Left renal pelvis (tissue), 4 donors: ENCODE data around the gene VGLL1. TPM values are rescaled to one million over a fixed set of nuclear protein-coding genes. Genes with fewer than 3 reads are reported as not detected.

ENCODE experiments used
- DNase-seq, 4 donors: peaks; one replicate each; pipeline ENCODE4 v3.0.0-alpha.2; 2013; ENCODE audit warnings: low read depth in 4 of 4, low spot score in 3 of 4
- polyA plus RNA-seq, 4 donors: library from polyadenylated mRNA; unstranded; fragments of 120-200 nt; gene quantifications; one replicate each; pipeline ENCODE4 v1.2.1, GENCODE V29; 2013; ENCODE audit not compliant: insufficient read length in 4 of 4

Gene VGLL1
- 10 to 100 TPM in 2 of 4 donors, 1 to 10 TPM in 1, under 1 TPM in 1; 0.30 to 16.2 (median 9.7) TPM for polyA plus RNA-seq

- no peak for DNase-seq
These were observed at the start of gene VGLL1 for GRCh38 chrX:136531951-136532350. Gene VGLL1, plus strand, starts transcription at chrX:136532215. Its CDS starts 3,806 bp downstream, at chrX:136536021.

- DNase-seq = no peak
These were observed 44.4 kb upstream of the VGLL1 start, which contains the start of gene BRS3 for GRCh38 chrX:136487647-136488046. Gene BRS3, plus strand, starts transcription at chrX:136487947. Its CDS starts 168 bp downstream, at chrX:136488115.

- no peak for DNase-seq
These were observed 43.3 kb upstream of the VGLL1 start for GRCh38 chrX:136488706-136489105.

GRCh38 chrX:136491832-136492231 lies 40.2 kb upstream of the VGLL1 start:
- DNase-seq = no peak

GRCh38 chrX:136493011-136493410 lies 39.0 kb upstream of the VGLL1 start:
- DNase-seq = no peak

- no peak for DNase-seq
These were observed 37.0 kb upstream of the VGLL1 start for GRCh38 chrX:136495043-136495442.

- no peak for DNase-seq
These were observed 35.7 kb upstream of the VGLL1 start for GRCh38 chrX:136496186-136496763.

GRCh38 chrX:136496764-136497555 lies 35.1 kb upstream of the VGLL1 start:
- DNase-seq = peak; percentile 64 to 70 (median 66)

- DNase-seq = no peak
These were observed 34.4 kb upstream of the VGLL1 start, which contains the start of gene HTATSF1 for GRCh38 chrX:136497556-136498052. Gene HTATSF1, plus strand, starts transcription at chrX:136497592. Its CDS starts 93 bp downstream, at chrX:136497685.

GRCh38 chrX:136519069-136519468 lies 12.9 kb upstream of the VGLL1 start:
- no peak for DNase-seq

GRCh38 chrX:136523770-136524169 lies 8.2 kb upstream of the VGLL1 start:
- no peak for DNase-seq

- peak; percentile 16 to 31 (median 19) for DNase-seq
These were observed 6.0 kb upstream of the VGLL1 start for GRCh38 chrX:136525738-136526606.

- no peak for DNase-seq
These were observed 3.2 kb upstream of the VGLL1 start for GRCh38 chrX:136528645-136529315.

GRCh38 chrX:136529795-136530194 lies 2.2 kb upstream of the VGLL1 start:
- no peak for DNase-seq

- no peak for DNase-seq
These were observed 2.1 kb downstream of the VGLL1 start for GRCh38 chrX:136534131-136534530.

GRCh38 chrX:136538811-136539210 lies 6.8 kb downstream of the VGLL1 start:
- DNase-seq = no peak

GRCh38 chrX:136540226-136540625 lies 8.2 kb downstream of the VGLL1 start:
- no peak for DNase-seq

GRCh38 chrX:136541294-136541693 lies 9.3 kb downstream of the VGLL1 start:
- no peak for DNase-seq

GRCh38 chrX:136542281-136542680 lies 10.3 kb downstream of the VGLL1 start:
- no peak for DNase-seq

GRCh38 chrX:136546371-136546781 lies 14.4 kb downstream of the VGLL1 start:
- DNase-seq = no peak
